CD4-positive, alpha-beta T cell treated with Interleukin-1 beta for 1 hour (primary cell): ENCODE data around the gene GYS1.

Experiments
- DNase-seq, 2 donors: peaks; one replicate each; pipeline ENCODE4 v3.0.0-alpha.2; 2020 to 2022

Gene GYS1

DNA sequence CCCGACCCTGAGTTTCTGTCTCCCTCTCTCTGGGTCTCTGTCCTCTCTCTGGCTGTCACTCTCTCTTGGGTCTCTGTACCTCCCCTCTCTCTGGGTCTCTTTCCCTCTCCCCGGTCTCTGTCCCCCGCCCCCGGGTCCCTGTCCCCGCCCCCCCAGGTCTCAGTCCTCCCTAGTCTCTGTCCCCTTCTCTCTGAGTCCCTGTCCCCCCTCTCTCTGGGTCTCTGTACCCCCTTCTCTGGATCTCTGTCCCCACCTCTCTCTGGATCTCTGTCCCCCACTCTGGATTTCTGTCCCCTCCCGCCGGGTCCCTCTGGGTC is 30.3 kb downstream of the GYS1 start:
- DNase-seq = no peak

DNA sequence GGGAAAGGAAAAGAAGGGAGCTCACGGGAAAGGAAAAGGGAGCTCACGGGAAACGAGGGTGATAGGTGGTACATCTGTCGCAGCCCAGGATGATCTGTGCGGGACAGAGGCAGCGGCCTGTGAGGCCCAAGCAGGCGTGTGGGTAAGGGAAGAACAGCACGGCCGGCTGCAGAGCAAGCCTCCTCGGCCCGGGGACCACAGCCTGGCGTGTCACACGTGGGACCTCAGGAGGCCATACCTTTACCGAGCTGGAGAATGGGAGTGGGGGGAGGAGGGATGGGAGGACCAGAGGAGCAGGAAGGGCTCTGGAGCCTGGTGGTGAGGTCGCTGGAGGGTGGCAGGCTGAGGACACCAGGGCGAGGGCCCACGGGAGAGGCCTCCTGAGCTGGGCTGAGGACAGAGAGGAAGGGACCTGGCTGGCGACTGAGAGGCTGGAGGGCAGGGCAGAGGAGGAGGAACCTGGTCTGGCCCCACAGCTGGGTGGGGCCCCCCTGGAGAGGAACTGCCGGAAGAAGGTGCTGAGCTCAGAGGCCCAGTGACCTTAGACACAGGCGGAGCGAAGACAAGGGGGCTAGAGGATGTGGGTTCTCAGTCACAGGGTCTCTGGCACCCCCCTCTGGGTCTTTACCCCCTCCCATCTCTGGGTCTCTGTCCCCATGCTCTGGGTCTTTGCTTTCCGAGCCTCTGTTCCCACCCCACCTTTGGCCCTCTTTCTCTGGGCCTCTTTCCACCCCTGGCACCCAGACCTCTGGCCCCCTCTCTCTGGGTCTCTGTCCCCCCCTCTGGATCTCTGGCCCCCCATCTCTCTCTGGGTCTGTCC is 30.9 kb downstream of the GYS1 start:
- peak; percentile 53 to 76 for DNase-seq

DNA sequence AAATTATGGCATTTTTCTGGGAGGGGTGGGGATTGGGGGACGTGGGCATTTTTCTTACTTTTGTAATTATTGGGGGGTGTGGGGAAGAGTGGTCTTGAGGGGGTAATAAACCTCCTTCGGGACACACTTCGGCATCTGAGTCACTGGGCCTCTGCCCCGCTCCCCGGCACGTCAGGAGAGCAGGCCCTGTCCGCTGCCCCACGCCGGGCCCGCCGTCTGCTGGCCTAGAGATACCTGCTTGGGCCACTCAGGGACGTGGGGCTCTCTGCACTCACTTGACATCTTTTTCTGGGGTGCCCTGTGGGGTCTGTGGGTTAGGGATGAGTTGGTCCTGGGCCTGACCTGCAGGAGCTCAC is 31.5 kb downstream of the GYS1 start:
- no peak for DNase-seq

DNA sequence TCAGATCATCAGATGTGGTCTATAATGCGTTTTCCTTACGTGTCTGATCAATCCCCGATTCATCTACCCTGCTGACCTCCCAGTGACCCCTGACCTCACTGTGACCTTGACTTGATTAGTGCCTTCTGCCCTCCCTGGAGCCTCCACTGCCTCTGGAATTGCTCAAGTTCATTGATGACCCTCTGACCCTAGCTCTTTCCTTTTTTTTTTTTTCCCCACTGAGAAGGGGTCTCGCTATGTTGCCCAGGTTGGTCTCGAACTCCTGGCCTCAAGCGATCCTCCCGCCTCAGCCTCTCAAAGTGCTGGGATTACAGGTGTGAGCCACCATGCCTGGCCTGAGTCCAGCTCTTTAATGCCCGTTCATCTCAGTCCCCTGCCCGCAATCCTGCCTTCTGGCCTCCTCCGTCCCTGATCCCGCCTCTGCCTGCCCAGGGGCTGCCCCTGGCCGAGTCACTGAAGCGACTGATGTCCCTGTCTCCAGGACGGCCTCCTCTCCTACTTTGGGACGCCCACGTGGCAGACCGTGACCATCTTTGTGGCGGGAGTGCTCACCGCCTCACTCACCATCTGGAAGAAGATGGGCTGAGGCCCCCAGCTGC is 32.0 kb downstream of the GYS1 start:
- no peak for DNase-seq

DNA sequence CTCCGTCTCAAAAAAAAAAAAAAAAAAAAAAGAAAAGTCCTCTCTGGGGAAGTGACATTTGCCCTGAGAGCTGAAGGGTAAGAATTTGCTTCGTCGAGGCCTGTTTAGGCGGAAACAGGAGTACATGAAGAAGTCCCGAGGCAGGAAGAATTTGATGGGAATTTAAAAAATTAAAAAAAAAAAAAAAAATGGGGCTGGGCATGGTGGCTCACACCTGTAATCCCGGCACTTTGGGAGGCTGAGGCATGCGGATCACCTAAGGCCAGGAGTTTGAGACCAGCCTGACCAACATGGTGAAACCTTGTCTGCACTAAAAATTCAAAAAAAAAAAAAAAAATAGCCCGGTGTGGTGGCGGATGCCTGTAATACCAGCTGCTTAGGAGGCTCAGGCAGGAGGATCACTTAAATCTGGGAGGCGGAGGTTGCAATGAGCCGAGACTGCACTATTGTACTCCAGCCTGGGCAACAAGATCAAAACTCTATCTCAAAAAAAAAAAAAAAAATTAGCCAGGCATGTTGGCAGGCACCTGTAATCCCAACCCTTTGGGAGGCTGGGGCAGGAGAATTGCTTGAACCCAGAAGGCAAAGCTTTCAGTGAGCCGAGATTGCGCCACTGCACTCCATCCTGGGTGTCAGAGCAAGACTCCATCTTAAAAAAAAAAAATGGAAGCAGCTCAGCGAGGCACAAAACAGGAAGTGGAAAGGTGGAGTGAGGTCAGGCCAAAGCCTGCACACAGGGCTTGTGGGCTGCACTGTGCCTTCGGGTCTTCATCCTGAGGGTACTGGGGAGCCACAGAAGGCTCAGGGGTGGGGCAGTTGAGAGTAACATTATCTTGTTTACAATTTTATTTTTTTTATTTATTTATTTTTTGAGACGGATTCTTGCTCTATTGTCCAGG is 33.5 kb downstream of the GYS1 start:
- DNase-seq = peak in 1 of 2 donors; percentile 32

DNA sequence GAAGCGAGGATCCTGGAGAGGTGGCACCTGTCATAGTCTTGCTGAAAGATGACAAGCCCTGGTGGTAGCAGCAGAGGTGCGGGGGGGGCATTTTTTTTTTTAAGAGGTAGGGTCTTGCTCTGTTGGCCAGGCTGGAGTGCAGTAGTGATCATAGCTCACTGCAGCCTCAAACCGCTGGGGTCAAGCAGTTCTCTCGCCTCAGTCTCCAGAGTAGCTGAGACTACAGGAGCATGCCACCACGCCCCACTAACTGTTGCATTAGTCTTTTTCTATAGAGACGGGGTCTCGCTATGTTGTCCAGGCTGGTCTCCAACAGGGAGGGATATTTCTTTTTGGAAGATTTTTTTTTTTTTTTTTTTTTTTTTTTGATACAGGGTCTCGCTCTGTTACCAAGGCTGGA is 35.1 kb downstream of the GYS1 start:
- DNase-seq = no peak

DNA sequence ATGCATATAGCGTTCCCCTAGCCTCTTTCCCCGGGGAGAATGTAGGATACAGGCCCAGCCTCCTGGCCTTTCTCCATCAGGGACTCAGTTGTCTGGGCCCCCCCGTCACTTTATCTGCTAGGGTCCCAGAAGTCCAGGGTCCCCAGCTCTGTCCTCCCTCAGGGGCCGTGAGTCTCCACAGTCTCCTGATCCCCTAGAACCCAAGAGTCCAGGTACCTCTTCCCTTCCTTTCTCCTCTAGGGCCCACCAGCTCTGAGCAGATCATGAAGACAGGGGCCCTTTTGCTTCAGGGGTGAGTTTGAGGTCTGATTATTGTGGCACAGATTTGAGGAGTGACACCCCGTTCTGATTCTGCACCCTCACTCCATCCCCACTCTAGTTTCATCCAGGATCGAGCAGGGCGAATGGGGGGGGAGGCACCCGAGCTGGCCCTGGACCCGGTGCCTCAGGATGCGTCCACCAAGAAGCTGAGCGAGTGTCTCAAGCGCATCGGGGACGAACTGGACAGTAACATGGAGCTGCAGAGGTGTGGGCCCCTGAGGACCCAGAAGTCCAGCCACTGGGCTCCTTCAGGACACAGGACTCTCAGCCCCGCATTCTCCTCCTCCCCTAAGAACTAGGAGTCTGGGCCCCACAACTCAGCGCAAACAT is 37.7 kb downstream of the GYS1 start:
- no peak for DNase-seq

DNA sequence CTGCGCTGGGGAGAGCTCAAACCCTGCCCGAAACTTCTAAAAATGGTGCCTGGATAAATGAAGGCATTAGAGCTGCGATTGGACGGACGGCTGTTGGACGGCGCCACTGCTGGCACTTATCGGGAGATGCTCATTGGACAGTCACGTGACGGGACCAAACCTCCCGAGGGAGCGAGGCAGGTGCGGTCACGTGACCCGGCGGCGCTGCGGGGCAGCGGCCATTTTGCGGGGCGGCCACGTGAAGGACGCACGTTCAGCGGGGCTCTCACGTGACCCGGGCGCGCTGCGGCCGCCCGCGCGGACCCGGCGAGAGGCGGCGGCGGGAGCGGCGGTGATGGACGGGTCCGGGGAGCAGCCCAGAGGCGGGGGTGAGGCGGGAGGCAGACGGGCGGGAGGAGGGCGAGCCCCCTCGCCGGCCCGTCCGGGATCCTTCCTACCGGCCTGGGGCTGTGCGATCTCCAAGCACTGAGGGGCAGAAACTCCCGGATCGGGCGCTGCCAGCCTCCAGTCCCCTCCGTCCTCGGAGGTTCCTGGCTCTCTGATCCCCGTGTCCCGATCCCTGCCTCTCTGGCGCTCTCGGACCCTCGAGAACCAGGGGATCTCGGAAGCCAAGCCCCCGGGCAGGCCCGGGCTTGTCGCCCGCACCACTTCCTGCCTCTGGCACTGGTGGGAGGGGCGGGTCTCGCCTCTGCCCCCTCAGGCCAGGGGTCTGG is 38.4 kb downstream of the GYS1 start, which contains the start of gene BAX:
Gene BAX (plus strand): TSS at position 281 of the 713 bp plus-strand sequence. CDS start 54 bp downstream, at position 335.
- peak; percentile 87 to 88 for DNase-seq

DNA sequence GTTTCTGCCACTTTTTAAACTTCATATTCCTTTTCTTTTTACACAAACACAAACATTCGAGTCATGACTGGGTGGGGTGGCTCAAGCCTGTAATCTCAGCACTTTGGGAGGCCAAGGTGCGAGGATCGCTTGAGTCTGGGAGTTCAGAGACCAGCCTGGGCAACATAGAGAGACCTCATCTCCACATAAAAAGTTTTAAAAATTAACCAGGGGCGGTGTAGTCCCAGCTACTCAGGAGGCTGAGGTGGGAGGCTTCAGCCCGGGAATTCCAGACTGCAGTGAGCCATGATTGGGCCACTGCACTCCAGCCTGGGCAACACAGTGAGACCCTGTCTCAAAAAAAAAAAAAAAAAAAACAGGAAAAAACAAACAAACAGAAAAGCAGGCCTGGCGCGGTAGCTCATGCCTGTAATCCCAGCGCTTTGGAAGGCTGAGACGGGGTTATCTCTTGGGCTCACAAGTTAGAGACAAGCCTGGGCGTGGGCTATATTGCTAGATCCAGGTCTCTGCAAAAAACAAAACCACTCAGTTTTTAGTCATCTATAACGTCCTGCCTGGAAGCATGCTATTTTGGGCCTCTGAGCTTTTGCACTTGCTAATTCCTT is 39.0 kb downstream of the GYS1 start:
- no peak for DNase-seq

DNA sequence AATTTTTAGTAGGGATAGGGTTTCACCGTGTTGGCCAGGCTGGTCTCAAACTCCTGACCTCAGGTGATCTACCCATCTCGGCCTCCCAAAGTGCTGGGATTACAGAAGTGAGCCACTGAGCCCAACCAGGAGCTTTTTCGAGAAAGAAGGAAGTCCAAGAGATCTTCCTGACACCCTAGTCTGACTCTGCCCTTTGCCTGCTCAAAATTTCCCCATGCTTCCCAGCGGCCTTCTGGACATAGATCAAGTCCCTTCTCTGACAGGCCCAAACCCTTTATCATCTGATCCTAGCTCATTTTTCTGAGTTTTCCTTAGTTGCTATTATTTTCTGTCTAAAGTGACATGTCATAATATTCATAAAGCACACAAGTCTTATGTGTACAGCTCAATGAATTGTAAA is 40.0 kb downstream of the GYS1 start:
- DNase-seq = no peak

DNA sequence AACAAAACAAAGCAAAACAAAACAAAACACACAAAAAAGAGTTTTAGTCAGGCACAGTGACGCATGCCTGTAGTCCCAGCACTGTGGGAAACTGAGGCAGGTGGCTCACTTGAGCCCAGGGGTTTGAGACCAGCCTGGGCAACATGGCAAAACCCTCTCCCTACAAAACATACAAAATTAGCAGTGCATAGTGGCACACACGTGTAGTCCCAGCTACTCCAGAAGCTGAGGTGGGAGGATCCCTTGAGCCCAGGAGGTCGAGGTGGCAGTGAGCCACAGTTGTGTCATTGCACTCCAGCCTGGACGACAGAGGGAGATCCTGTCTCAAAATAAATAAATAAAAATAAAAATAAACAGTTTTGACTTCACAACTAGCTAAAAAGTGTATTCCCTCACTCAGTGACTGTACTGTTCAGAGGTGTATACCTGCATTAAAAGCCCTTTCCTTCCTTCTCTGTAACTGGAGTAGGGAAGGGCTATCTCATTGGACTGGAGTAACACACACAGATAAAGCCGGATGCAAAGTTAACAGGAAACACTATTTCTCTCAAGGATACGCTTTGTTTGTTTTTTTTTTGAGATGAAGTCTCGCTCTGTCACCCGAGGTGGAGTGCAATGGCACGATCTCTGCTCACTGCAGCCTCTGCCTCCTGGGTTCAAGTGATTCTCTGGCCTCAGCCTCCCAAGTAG is 42.1 kb downstream of the GYS1 start:
- no peak for DNase-seq

DNA sequence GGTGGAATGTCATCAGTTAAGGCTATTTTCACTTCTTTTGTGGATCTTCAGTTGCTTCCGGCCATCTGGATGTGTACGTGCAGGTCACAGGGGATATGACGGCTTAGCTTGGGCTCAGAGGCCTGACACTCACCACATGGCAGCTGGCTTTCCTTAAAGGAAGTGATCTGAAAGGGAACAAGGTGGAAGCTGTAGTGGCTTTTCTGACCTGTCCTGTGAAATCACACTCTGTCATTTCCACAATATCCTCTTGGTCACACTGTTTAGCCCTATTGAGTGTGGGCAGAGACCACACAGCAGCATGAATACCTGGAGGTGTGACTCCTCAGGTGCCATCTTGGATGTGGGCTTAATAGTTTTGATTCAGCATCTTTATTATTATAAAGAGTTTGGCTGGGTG is 43.0 kb downstream of the GYS1 start:
- DNase-seq = no peak

DNA sequence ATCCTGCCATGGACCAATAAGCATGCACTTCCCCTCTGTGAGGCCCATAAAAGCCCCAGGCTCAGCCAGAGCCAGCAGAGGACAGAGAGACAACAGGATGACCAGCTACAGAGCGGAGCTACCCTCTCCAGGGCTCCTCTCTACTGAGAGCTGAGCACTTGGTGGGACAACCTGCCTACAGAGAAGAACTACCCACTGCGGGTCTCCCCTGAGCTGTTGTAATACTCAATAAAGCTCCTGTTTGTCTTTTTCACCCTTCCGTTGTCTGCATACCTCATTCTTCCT is 45.9 kb downstream of the GYS1 start:
- DNase-seq = no peak

DNA sequence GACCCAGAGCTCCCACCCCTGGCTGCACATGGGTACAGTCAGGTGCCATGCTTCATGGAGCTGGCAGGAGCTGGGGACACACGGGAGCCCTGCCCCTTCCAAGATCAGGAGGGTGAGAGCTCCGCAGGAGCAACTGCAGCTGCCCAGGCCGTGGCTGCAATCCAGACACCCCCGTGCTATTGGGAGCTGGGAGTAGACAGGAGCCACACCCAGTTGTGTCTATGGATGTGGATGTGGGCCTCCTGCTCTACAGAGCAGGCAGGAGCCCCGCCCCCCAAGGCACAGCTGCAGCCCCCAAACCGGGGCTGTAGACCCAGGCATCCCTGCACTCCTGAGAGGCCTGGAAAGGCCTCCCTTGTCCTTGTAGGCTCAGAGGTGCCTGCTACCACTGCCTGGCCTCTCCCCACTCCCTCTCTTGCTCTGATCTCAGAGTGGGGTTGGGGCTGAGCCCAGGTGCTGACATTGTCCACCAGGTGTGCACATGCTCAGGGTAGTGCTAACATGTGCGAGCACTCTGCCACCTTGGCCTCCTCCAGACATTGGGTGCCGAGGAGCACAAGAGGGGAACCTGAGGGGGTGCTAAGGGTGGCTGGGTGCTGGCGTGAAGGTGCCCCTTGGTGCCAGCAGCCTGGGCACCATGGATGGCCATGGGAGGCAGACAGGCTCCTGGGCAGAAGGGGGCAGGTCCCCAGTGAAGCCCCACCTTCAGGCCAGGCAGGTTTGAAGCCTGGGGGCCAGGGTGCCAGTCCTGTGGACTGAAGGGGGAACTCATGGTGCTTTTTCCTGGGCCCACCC is 46.4 kb downstream of the GYS1 start:
- no peak for DNase-seq

DNA sequence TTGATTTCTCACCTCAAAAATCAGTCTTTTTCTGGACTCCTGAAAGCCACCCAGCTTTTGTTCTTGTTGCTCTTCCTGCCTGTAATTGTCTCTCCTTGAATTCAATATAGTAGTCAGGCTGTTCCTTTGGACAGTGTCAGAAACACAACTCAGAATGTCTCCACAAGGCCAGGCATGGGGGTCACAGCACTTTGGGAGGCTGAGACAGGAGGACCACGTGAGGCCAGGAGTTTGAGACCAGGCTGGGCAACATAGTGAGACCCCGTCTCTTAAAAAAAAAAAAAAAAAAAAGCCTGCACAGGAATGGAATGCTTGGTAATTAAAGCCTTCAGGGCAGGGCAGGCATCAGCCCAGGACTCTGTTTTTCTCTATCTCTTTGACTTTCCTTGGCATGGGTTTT is 47.3 kb downstream of the GYS1 start:
- no peak for DNase-seq

DNA sequence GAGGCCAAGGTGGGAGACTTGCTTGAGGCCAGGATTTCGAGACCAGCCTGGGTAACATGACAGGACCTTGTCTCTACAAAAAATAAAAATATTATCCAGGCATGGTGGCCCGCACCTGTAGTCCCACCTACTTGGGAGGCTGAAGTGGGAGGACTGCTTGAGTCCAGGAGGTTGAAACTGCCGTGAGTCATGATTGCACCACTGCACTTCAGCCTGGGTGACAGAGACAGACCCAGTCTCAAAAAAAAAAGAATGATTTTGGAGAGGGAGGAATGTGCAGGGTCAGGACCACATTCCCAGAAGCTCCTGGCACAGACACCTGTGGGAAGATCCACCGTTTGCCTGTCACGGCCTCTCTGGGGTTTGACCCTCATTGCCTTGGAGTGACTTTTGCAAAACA is 47.7 kb downstream of the GYS1 start:
- DNase-seq = no peak

DNA sequence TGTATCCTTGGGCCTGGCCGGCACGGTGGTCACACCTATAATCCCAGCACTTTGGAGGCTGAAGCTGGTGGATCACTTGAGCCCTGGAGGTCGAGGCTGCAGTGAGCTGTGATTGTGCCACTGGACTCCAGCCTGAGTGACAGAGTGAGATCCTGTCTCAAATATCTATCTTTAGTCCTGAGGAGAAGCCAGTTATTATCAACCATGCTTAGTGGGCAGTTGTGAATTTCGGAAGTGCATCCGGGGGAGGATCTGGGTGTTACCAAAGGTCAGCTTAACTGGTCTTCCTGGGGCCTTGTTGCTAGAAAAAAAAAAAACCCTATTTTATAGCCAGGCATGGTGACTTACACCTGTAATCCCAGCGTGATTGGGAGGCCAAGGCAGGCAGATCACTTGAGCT is 50.0 kb downstream of the GYS1 start:
- DNase-seq = no peak

DNA sequence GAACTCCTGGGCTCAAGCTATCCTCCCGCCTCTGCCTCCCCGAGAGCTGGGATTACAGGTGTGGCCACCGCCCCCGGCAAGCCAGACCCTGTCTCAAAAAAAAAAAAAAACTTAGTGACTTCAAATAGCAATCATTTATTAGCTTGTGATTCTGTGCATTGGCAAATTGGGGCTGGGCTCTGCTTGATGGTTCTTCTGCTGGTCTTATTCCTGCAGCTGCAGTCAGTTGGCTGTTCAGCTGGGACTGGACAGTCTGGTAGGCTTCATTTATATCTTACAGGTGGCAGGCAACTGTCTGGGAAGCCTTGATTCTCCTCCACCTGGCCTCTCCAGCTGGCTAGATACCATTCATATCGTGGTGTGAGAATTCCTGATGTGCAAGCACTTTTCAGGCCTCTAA is 52.2 kb downstream of the GYS1 start:
- DNase-seq = no peak

DNA sequence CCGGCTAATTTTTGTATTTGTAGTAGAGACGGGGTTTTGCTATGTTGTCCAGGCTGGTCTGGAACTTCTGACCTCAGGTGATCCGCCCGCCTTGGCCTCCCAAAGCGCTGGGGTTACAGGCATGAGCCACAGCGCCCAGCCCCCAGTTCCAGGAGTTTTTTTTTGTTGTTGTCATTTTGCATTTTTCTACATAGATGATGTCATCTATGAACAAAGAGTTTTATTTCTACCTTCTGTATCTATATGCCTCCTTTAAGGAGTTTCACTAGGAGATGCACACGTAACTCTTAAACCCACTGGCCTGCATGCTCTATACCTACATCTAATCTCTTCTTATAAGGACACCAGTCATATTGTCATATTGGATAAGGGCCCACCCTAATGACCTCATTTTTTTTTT is 54.9 kb downstream of the GYS1 start:
- DNase-seq = no peak

DNA sequence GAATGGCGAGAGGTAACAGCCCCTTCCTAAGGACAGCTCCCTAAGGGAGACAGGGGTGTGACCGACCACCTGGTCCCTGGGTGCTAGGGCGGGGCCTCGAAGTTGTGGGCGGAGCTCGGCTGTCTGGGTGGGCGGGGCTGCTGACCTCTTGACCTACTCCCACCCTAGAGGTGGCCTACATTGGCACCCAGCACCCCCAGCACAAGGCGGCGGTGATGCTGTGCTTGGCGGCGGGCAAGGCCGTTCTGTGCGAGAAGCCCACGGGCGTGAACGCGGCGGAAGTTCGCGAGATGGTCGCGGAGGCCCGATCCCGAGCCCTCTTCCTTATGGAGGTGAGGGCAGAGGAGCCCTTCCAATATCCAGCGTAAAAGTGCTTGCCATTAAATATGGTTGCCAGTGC is 57.2 kb downstream of the GYS1 start:
- no peak for DNase-seq

DNA sequence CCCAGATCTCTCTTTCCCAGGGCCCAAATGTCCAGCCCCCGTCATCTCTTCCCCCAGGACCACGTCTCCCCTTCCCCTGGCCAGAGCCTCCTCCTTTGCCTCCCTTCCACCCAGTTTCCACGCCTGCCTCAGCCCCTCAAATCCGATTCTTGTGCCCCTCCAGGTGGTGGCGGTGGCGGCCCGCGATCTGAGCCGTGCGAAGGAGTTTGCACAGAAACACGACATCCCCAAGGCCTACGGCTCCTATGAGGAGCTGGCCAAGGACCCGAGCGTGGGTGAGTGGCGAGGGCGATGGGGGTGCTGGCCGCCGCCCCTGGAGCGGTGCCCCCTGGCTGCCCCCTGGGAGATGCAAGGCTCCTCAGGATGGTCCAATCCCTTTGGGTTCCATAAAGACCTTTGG is 58.3 kb downstream of the GYS1 start:
- DNase-seq = no peak
